SK-N-SH (cell line): ENCODE measurements around the gene CETN2.

Experiments used
- ELF1 ChIP-seq: IDR thresholded peaks from 2 replicates; pipeline ENCODE4 v1.4.0; 2012
- EP300 ChIP-seq, 2 experiments: IDR thresholded peaks; 2 replicates each; pipeline versions ENCODE4 v1.4.0 to v1.6.1; 2012; ENCODE audit warnings: borderline replicate concordance in 1 of 2, low read depth in 1 of 2, low read length in 1 of 2
- FOSL2 ChIP-seq: IDR thresholded peaks from 2 replicates; pipeline ENCODE4 v1.4.0; 2012; ENCODE audit warnings: low read depth, mild to moderate bottlenecking, moderate library complexity, borderline replicate concordance
- FOXJ3 ChIP-seq: sonication (generic); formaldehyde crosslinking; IDR thresholded peaks from 2 replicates; pipeline ENCODE4 v1.5.1; 2020; ENCODE audit warnings: mild to moderate bottlenecking, missing genetic modification reagents
- GABPA ChIP-seq: IDR thresholded peaks from 2 replicates; pipeline ENCODE4 v1.4.0; 2012; ENCODE audit warnings: low read depth, mild to moderate bottlenecking
- NFIC ChIP-seq: IDR thresholded peaks from 2 replicates; pipeline ENCODE4 v1.4.0; 2012; ENCODE audit warnings: borderline replicate concordance
- POLR2AphosphoS5 ChIP-seq: IDR thresholded peaks from 2 replicates; pipeline ENCODE4 v1.6.1; 2012; ENCODE audit warnings: low read depth, low read length
- RCOR1 ChIP-seq: fragments of 150-350 bp; IDR thresholded peaks from 2 replicates; pipeline ENCODE4 v1.6.1; 2017; ENCODE audit warnings: antibody characterized with exemption, low read length
- TF ChIP-seq, protein P1 (sequence below): IDR thresholded peaks from 2 replicates; pipeline ENCODE4 v1.4.0; 2012; ENCODE audit warnings: low read depth, borderline replicate concordance
- TF ChIP-seq, protein P2 (sequence below): fragments of 200-600 bp; sonication (generic); IDR thresholded peaks from 2 replicates; pipeline ENCODE4 v1.6.1; 2017; ENCODE audit warnings: antibody characterized with exemption, mild to moderate bottlenecking, moderate library complexity

DNA sequence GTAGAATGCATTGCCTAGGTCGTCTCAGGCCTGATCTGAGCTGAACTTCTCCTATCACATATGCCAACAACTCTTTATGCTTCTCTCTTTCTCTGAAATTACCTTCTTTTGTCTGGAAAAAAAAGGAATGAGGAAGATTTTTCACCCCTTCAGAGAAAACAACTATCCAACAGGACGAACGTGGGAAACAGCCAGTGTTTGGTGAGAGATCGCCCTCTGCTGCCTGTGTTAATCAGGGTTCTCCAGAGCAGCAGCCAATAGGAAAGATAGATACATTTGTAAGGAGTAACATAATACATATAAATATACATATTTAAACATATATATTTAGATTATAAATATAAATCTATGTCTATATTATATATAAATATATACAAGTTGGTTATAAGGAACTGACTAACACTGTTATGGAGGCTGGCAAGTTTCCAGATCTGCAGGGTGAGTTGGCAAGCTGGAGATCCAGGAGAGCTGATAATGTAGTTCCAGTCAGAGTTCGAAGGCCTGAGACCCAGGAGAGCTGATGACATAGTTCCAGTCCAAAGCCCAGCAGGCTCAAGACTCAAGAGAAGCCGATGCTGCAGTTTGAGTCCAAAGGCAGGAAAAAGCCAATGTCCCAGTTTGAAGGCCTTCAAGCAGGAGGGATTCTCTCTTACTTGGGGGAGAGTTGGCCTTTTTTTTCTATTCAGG is 13.3 kb downstream of the CETN2 start:
- TF ChIP-seq, protein P1, sequence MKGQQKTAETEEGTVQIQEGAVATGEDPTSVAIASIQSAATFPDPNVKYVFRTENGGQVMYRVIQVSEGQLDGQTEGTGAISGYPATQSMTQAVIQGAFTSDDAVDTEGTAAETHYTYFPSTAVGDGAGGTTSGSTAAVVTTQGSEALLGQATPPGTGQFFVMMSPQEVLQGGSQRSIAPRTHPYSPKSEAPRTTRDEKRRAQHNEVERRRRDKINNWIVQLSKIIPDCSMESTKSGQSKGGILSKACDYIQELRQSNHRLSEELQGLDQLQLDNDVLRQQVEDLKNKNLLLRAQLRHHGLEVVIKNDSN: no peak
- TF ChIP-seq, protein P2, sequence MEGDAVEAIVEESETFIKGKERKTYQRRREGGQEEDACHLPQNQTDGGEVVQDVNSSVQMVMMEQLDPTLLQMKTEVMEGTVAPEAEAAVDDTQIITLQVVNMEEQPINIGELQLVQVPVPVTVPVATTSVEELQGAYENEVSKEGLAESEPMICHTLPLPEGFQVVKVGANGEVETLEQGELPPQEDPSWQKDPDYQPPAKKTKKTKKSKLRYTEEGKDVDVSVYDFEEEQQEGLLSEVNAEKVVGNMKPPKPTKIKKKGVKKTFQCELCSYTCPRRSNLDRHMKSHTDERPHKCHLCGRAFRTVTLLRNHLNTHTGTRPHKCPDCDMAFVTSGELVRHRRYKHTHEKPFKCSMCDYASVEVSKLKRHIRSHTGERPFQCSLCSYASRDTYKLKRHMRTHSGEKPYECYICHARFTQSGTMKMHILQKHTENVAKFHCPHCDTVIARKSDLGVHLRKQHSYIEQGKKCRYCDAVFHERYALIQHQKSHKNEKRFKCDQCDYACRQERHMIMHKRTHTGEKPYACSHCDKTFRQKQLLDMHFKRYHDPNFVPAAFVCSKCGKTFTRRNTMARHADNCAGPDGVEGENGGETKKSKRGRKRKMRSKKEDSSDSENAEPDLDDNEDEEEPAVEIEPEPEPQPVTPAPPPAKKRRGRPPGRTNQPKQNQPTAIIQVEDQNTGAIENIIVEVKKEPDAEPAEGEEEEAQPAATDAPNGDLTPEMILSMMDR: peak; percentile 67
- TF ChIP-seq FOSL2 (no peak), POLR2AphosphoS5 (no peak), NFIC (0 out of 2 replicates have a peak, but pooled peaks have one; percentile 9), EP300 (IDR thresholded peaks at IDR 0.05; ENCODE audit: borderline replicate concordance in 1 of 2, low read depth in 1 of 2, low read length in 1 of 2) (no peak), ELF1 (no peak), FOXJ3 (CRISPR knock-in tag) (no peak), GABPA (no peak), RCOR1 (no peak)
